HG03280 (cell line): ENCODE data around the gene TNKS1BP1.
A peak's percentile ranks its signal among the peaks of the same experiment; 100 is the strongest.

Source experiments
- ATAC-seq: cut with Tn5 transposase; IDR thresholded peaks from one replicate; pipeline ENCODE4 v1.9.1; 2021; ENCODE audit warnings: mild to moderate bottlenecking, moderate library complexity; ENCODE audit not compliant: unreplicated experiment

TNKS1BP1 gene

GRCh38 chr11:57312511-57313021 lies 12.2 kb downstream of the TNKS1BP1 start:
- no peak for ATAC-seq

- ATAC-seq = peak; percentile 62
These were observed 13.4 kb downstream of the TNKS1BP1 start for GRCh38 chr11:57311109-57311936.

GRCh38 chr11:57310630-57311086 lies 14.1 kb downstream of the TNKS1BP1 start:
- ATAC-seq = no peak

- ATAC-seq = no peak
These were observed 14.7 kb downstream of the TNKS1BP1 start for GRCh38 chr11:57310091-57310490.

- ATAC-seq = no peak
These were observed 15.4 kb downstream of the TNKS1BP1 start for GRCh38 chr11:57309106-57310059.

GRCh38 chr11:57308426-57309060 lies 16.2 kb downstream of the TNKS1BP1 start:
- no peak for ATAC-seq

GRCh38 chr11:57307666-57308270 lies 17.0 kb downstream of the TNKS1BP1 start:
- ATAC-seq = no peak

- ATAC-seq = no peak
These were observed 17.7 kb downstream of the TNKS1BP1 start for GRCh38 chr11:57306940-57307565.

- no peak for ATAC-seq
These were observed 18.4 kb downstream of the TNKS1BP1 start for GRCh38 chr11:57306161-57306876.

- ATAC-seq = no peak
These were observed 19.2 kb downstream of the TNKS1BP1 start for GRCh38 chr11:57305523-57305922.

GRCh38 chr11:57303990-57304579 lies 20.7 kb downstream of the TNKS1BP1 start:
- ATAC-seq = no peak

- ATAC-seq = no peak
These were observed 21.3 kb downstream of the TNKS1BP1 start for GRCh38 chr11:57303280-57303989.

- no peak for ATAC-seq
These were observed 22.3 kb downstream of the TNKS1BP1 start for GRCh38 chr11:57302489-57302888.

GRCh38 chr11:57301711-57302423 lies 22.9 kb downstream of the TNKS1BP1 start:
- no peak for ATAC-seq

- no peak for ATAC-seq
These were observed 24.0 kb downstream of the TNKS1BP1 start for GRCh38 chr11:57300785-57301184.

- ATAC-seq = no peak
These were observed 25.5 kb downstream of the TNKS1BP1 start for GRCh38 chr11:57299150-57299737.

- no peak for ATAC-seq
These were observed 27.5 kb downstream of the TNKS1BP1 start for GRCh38 chr11:57297221-57297620.
